ENCODE results near the gene IKBIP. TPM values are rescaled to one million over a fixed set of nuclear protein-coding genes. Genes with fewer than 3 reads are reported as not detected.
A peak's percentile ranks its signal among the peaks of the same experiment; 100 is the strongest.

The IKBIP gene
- total RNA-seq, 1 experiment from 2014 or later, result 14.5 TPM

GRCh38 chr12:98612696-98613334, 31.8 kb downstream of the IKBIP start:
- no peak overlapping the region for H3K9ac ChIP-seq (ENCODE audit: low read length)
- ATAC-seq (peak; percentile 27; the same call in 1 of the 2 replicates), DNase-seq (ENCODE audit: low read depth, low spot score) (no peak)
- no peaks in the 10 kb centered on the region for H3K4me1 ChIP-seq (ENCODE audit: control insufficient read depth in 1 of 2, insufficient read depth in 2 of 2, low read length in 2 of 2)
- H3K9me2 ChIP-seq (ENCODE audit: insufficient read depth), result no peaks in the 10 kb centered on the region; the same call in 1 of the 2 replicates
- CTCF ChIA-PET, result no interaction called here
- no peak for TF ChIP-seq YY1 (IDR thresholded peaks at IDR 0.05; ENCODE audit: extremely low read depth, insufficient replicate concordance, low read depth, low read length)
- TF ChIP-seq REST (IDR thresholded peaks at IDR 0.05; ENCODE audit: low read depth), result no peak
- no peak for TF ChIP-seq EZH2phosphoT487 (IDR thresholded peaks at IDR 0.05; ENCODE audit: borderline replicate concordance)
- TF ChIP-seq, protein P1, sequence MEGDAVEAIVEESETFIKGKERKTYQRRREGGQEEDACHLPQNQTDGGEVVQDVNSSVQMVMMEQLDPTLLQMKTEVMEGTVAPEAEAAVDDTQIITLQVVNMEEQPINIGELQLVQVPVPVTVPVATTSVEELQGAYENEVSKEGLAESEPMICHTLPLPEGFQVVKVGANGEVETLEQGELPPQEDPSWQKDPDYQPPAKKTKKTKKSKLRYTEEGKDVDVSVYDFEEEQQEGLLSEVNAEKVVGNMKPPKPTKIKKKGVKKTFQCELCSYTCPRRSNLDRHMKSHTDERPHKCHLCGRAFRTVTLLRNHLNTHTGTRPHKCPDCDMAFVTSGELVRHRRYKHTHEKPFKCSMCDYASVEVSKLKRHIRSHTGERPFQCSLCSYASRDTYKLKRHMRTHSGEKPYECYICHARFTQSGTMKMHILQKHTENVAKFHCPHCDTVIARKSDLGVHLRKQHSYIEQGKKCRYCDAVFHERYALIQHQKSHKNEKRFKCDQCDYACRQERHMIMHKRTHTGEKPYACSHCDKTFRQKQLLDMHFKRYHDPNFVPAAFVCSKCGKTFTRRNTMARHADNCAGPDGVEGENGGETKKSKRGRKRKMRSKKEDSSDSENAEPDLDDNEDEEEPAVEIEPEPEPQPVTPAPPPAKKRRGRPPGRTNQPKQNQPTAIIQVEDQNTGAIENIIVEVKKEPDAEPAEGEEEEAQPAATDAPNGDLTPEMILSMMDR (IDR thresholded peaks at IDR 0.05 in 2 of 3, conservative IDR thresholded peaks at IDR 0.05 in 1 of 3; ENCODE audit: borderline replicate concordance in 1 of 3, insufficient read depth in 1 of 3, low read depth in 2 of 3, low read length in 2 of 3), result no peak
- TF ChIP-seq ZBTB33 (IDR thresholded peaks at IDR 0.05; ENCODE audit: extremely low read depth, insufficient replicate concordance, low read length), result no peak
- no peak for TF ChIP-seq JUND (IDR thresholded peaks at IDR 0.05)
- no peak for TF ChIP-seq SP1 (IDR thresholded peaks at IDR 0.05; ENCODE audit: low read depth)
- no peak for TF ChIP-seq CEBPB (IDR thresholded peaks at IDR 0.05; ENCODE audit: low read depth)
- TF ChIP-seq ELF1 (IDR thresholded peaks at IDR 0.05; ENCODE audit: borderline replicate concordance, low read depth), result no peak
- TF ChIP-seq ZFX (IDR thresholded peaks at IDR 0.05), result no peak
- TF ChIP-seq EZH2 (IDR thresholded peaks at IDR 0.05), result no peak
- TF ChIP-seq POLR2A (IDR thresholded peaks at IDR 0.05; ENCODE audit: borderline replicate concordance, extremely low read depth, insufficient read depth, insufficient read length), result no peak
- no peak for TF ChIP-seq SRF (IDR thresholded peaks at IDR 0.05; ENCODE audit: low read depth)
- TF ChIP-seq POLR2AphosphoS5 (IDR thresholded peaks at IDR 0.05; ENCODE audit: low read depth, low read length), result no peak
- no peak for TF ChIP-seq TCF7L2 (IDR thresholded peaks at IDR 0.05; ENCODE audit: borderline replicate concordance, extremely low read depth, insufficient read depth, insufficient read length)
- TF ChIP-seq MAX (IDR thresholded peaks at IDR 0.05), result no peak
- TF ChIP-seq EGR1 (IDR thresholded peaks at IDR 0.05; ENCODE audit: low read depth), result no peak
- no peak for TF ChIP-seq SIN3A (IDR thresholded peaks at IDR 0.05; ENCODE audit: low read depth)
- no TSS peak for BruUV-seq (replicated peaks)
- no peak overlapping the region for H2AFZ ChIP-seq (ENCODE audit: low read depth, low read length, poor library complexity, severe bottlenecking)
- H3K4me3 ChIP-seq (replicated peaks in 1 of 2; ENCODE audit: low read depth in 1 of 2, low read length in 2 of 2), result no peak overlapping the region
- H3K36me3 ChIP-seq (ENCODE audit: control insufficient read depth in 1 of 2, insufficient read depth in 2 of 2, low read length in 2 of 2), result no peaks in the 10 kb centered on the region
- POLR2A ChIA-PET, result no interaction called here
- intact Hi-C loops (cut with micrococcal nuclease), result no loop called here
- H3K79me2 ChIP-seq (ENCODE audit: insufficient read depth, low read length), result no peaks in the 10 kb centered on the region
- no peak overlapping the region for H3K4me2 ChIP-seq (ENCODE audit: low read length)
- RAD21 ChIA-PET (ENCODE audit: low non-redundant PET in 1 of 2, low total read pairs in 2 of 2, uncharacterized antibody in 2 of 2, unreplicated experiment in 2 of 2), result no interaction called here
- no peaks in the 10 kb centered on the region for H3K27me3 ChIP-seq (ENCODE audit: insufficient read depth, low read length)
- no peaks in the 10 kb centered on the region for H3K9me3 ChIP-seq (ENCODE audit: control insufficient read depth in 1 of 2, insufficient read depth in 1 of 2, low read depth in 1 of 2, low read length in 2 of 2)
- H3K27ac ChIP-seq (ENCODE audit: low read depth, low read length), result no peak overlapping the region
- H4K20me1 ChIP-seq (ENCODE audit: insufficient read depth), result no peaks in the 10 kb centered on the region

All from HCT116 (cell line).